Activated naive CD4-positive, alpha-beta T cell treated with anti-CD3 and anti-CD28 coated beads, Interleukin-2, amount 10 ng/mL, durations not matched to agents 7 days and 5 days (primary cell): ENCODE results near the gene PCNT.
A peak's percentile ranks its signal among the peaks of the same experiment; 100 is the strongest.
"Not testable (repeated sequence)": the region's sequence is repeated elsewhere in the genome, so short reads cannot be mapped to it uniquely, and the experiment has no call there.

ENCODE experiments used
- CTCF ChIA-PET: fragments of 350-600 bp; sonication (Branson Sonifier 250); formaldehyde crosslinking; loops from one replicate; lab custom pipeline; 2021; ENCODE audit warnings: antibody characterized with exemption; lab: Charles Lee
- DNase-seq: peaks from one replicate; pipeline ENCODE4 v3.0.0-alpha.2; 2020
- H3K27ac Mint-ChIP-seq: one replicate; pipeline ENCODE4 v1.8.0; 2021; ENCODE audit warnings: mild to moderate bottlenecking, moderate library complexity, mixed read lengths
- H3K27me3 Mint-ChIP-seq: one replicate; pipeline ENCODE4 v1.8.0; 2021; ENCODE audit warnings: mild to moderate bottlenecking, mixed read lengths
- H3K36me3 Mint-ChIP-seq: one replicate; pipeline ENCODE4 v1.8.0; 2021; ENCODE audit warnings: mixed read lengths
- H3K4me1 Mint-ChIP-seq: one replicate; pipeline ENCODE4 v1.8.0; 2021; ENCODE audit warnings: mixed read lengths
- H3K4me3 Mint-ChIP-seq: one replicate; pipeline ENCODE4 v1.8.0; 2021; ENCODE audit warnings: mild to moderate bottlenecking, moderate library complexity, mixed read lengths
- H3K9me3 Mint-ChIP-seq: one replicate; pipeline ENCODE4 v1.8.0; 2021; ENCODE audit warnings: mixed read lengths

Gene PCNT

GRCh38 chr21:46426313-46427046 is 102.5 kb downstream of the PCNT start:
- H3K36me3 Mint-ChIP-seq = peaks cover 34% of the 10 kb centered on the region
- CTCF ChIA-PET = no interaction called here
- no peak overlapping the region for H3K4me3 Mint-ChIP-seq
- DNase-seq = no peak
- H3K27me3 Mint-ChIP-seq = no peaks in the 10 kb centered on the region
- H3K27ac Mint-ChIP-seq = peak overlapping the region; percentile 25
- H3K9me3 Mint-ChIP-seq = no peaks in the 10 kb centered on the region
- peaks cover 25% of the 10 kb centered on the region for H3K4me1 Mint-ChIP-seq

GRCh38 chr21:46427516-46427915 is 103.6 kb downstream of the PCNT start:
- peak overlapping the region; percentile 65 for H3K27ac Mint-ChIP-seq
- H3K9me3 Mint-ChIP-seq = no peaks in the 10 kb centered on the region
- H3K36me3 Mint-ChIP-seq = peaks cover 37% of the 10 kb centered on the region

GRCh38 chr21:46428286-46428685 is 104.3 kb downstream of the PCNT start:
- Mint-ChIP-seq H3K36me3 (peaks cover 35% of the 10 kb centered on the region), H3K4me1 (peaks cover 22% of the 10 kb centered on the region), H3K27ac (no peak overlapping the region), H3K9me3 (no peaks in the 10 kb centered on the region), H3K27me3 (no peaks in the 10 kb centered on the region), H3K4me3 (no peak overlapping the region)
- CTCF ChIA-PET = no interaction called here
- DNase-seq = no peak

More at GRCh38 chr21:46427516-46427915, 103.6 kb downstream of the PCNT start:
- CTCF ChIA-PET = no interaction called here
- Mint-ChIP-seq H3K4me3 (no peak overlapping the region), H3K27me3 (no peaks in the 10 kb centered on the region), H3K4me1 (peaks cover 25% of the 10 kb centered on the region)
- no peak for DNase-seq

- Mint-ChIP-seq H3K27me3 (no peaks in the 10 kb centered on the region), H3K27ac (no peak overlapping the region), H3K9me3 (no peaks in the 10 kb centered on the region), H3K4me3 (no peak overlapping the region), H3K36me3 (peaks cover 35% of the 10 kb centered on the region), H3K4me1 (peaks cover 16% of the 10 kb centered on the region)
- CTCF ChIA-PET = no interaction called here
- DNase-seq = no peak
Observed at GRCh38 chr21:46428987-46429710, 105.2 kb downstream of the PCNT start.

- Mint-ChIP-seq H3K27me3 (no peaks in the 10 kb centered on the region), H3K36me3 (peaks cover 40% of the 10 kb centered on the region), H3K4me3 (no peak overlapping the region), H3K4me1 (peaks cover 7% of the 10 kb centered on the region), H3K27ac (no peak overlapping the region), H3K9me3 (no peaks in the 10 kb centered on the region)
- CTCF ChIA-PET = no interaction called here
- no peak for DNase-seq
Observed at GRCh38 chr21:46429754-46430681, 106.1 kb downstream of the PCNT start.

- H3K27ac Mint-ChIP-seq = peak overlapping the region; percentile 68
- no peaks in the 10 kb centered on the region for H3K9me3 Mint-ChIP-seq
- CTCF ChIA-PET = no interaction called here
- no peaks in the 10 kb centered on the region for H3K4me1 Mint-ChIP-seq
- no peaks in the 10 kb centered on the region for H3K27me3 Mint-ChIP-seq
- H3K4me3 Mint-ChIP-seq = no peak overlapping the region
- H3K36me3 Mint-ChIP-seq = peaks cover 41% of the 10 kb centered on the region
- no peak for DNase-seq
Observed at GRCh38 chr21:46431448-46431847, 107.5 kb downstream of the PCNT start.

GRCh38 chr21:46431884-46432488 is 108.0 kb downstream of the PCNT start:
- peak overlapping the region; percentile 68 for H3K27ac Mint-ChIP-seq
- no peaks in the 10 kb centered on the region for H3K27me3 Mint-ChIP-seq
- no peaks in the 10 kb centered on the region for H3K4me1 Mint-ChIP-seq
- no peaks in the 10 kb centered on the region for H3K9me3 Mint-ChIP-seq
- no peak overlapping the region for H3K4me3 Mint-ChIP-seq
- CTCF ChIA-PET = no interaction called here
- DNase-seq = no peak
- peaks cover 43% of the 10 kb centered on the region for H3K36me3 Mint-ChIP-seq

- CTCF ChIA-PET, H3K9me3 Mint-ChIP-seq, H3K4me1 Mint-ChIP-seq, H3K27ac Mint-ChIP-seq, DNase-seq, H3K27me3 Mint-ChIP-seq, H3K4me3 Mint-ChIP-seq: not testable (repeated sequence)
- H3K36me3 Mint-ChIP-seq = peaks cover 49% of the 10 kb centered on the region
Observed at GRCh38 chr21:46433116-46433515, 109.2 kb downstream of the PCNT start.

- Mint-ChIP-seq H3K27me3 (no peaks in the 10 kb centered on the region), H3K27ac (no peak overlapping the region), H3K4me1 (no peaks in the 10 kb centered on the region), H3K9me3 (no peaks in the 10 kb centered on the region), H3K36me3 (peaks cover 53% of the 10 kb centered on the region), H3K4me3 (no peak overlapping the region)
- DNase-seq = no peak
- CTCF ChIA-PET = interaction anchor here (0.5 kb wide), 1 partner anchor 66 kb away, joined by 3 read pairs; no protein-coding TSS in a partner anchor
Observed at GRCh38 chr21:46434322-46434958, 110.5 kb downstream of the PCNT start.

- Mint-ChIP-seq H3K4me3 (no peak overlapping the region), H3K9me3 (no peaks in the 10 kb centered on the region), H3K36me3 (peaks cover 56% of the 10 kb centered on the region), H3K27ac (no peak overlapping the region), H3K27me3 (no peaks in the 10 kb centered on the region), H3K4me1 (no peaks in the 10 kb centered on the region)
- CTCF ChIA-PET = no interaction called here
- DNase-seq = no peak
Observed at GRCh38 chr21:46435786-46436227, 111.9 kb downstream of the PCNT start.

GRCh38 chr21:46436621-46437020 is 112.7 kb downstream of the PCNT start:
- CTCF ChIA-PET = no interaction called here
- no peak for DNase-seq
- Mint-ChIP-seq H3K36me3 (peaks cover 56% of the 10 kb centered on the region), H3K27ac (no peak overlapping the region), H3K9me3 (no peaks in the 10 kb centered on the region), H3K4me1 (no peaks in the 10 kb centered on the region), H3K4me3 (no peak overlapping the region), H3K27me3 (no peaks in the 10 kb centered on the region)

GRCh38 chr21:46437096-46437498 is 113.1 kb downstream of the PCNT start:
- Mint-ChIP-seq H3K4me3 (no peak overlapping the region), H3K27ac (no peak overlapping the region), H3K27me3 (no peaks in the 10 kb centered on the region), H3K36me3 (peaks cover 53% of the 10 kb centered on the region), H3K4me1 (no peaks in the 10 kb centered on the region), H3K9me3 (no peaks in the 10 kb centered on the region)
- no peak for DNase-seq
- CTCF ChIA-PET = no interaction called here

GRCh38 chr21:46437511-46437910 is 113.6 kb downstream of the PCNT start:
- CTCF ChIA-PET = no interaction called here
- H3K4me3 Mint-ChIP-seq = no peak overlapping the region
- H3K4me1 Mint-ChIP-seq = no peaks in the 10 kb centered on the region
- H3K9me3 Mint-ChIP-seq = no peaks in the 10 kb centered on the region
- DNase-seq = no peak
- no peak overlapping the region for H3K27ac Mint-ChIP-seq
- H3K27me3 Mint-ChIP-seq = no peaks in the 10 kb centered on the region
- peaks cover 52% of the 10 kb centered on the region for H3K36me3 Mint-ChIP-seq
